IMR-90 (cell line): ENCODE measurements around the gene MTCL1. TPM values are rescaled to one million over a fixed set of nuclear protein-coding genes. Genes with fewer than 3 reads are reported as not detected.

Experiments used
- ATAC-seq: fragments of 200-7000 bp; cut with Tn5 transposase; 2 replicates; pipeline ENCODE4 v1.9.1; 2020; ENCODE audit warnings: low read depth, mild to moderate bottlenecking, moderate library complexity
- BruUV-seq: library from RNA; stranded (reverse); fragments of 400-500 nt; replicated peaks from 2 replicates; lab custom pipeline; 2021; lab: Mats Ljungman, UMichigan
- CTCF ChIA-PET: fragments of 300-600 bp; formaldehyde crosslinking; extraction: SDS; loops from one replicate; lab custom pipeline; 2021; ENCODE audit warnings: antibody characterized with exemption; lab: Yijun Ruan, JAX
- POLR2A ChIA-PET: fragments of 300-600 bp; sonication (Branson Sonifier 250); formaldehyde crosslinking; loops from one replicate; lab custom pipeline; 2022; ENCODE audit warnings: antibody characterized with exemption; ENCODE audit not compliant: unreplicated experiment; lab: Charles Lee
- DNase-seq: peaks from one replicate; pipeline ENCODE4 v3.0.0; 2013
- H2AFZ ChIP-seq: replicated peaks from 2 replicates; pipeline ENCODE3; 2013; ENCODE audit warnings: low read length, mild to moderate bottlenecking; ENCODE audit not compliant: poor library complexity
- H2AK5ac ChIP-seq: 2 replicates; pipeline ENCODE4 v1.6.1; 2013; ENCODE audit warnings: low read depth, low read length, inconsistent platforms
- H2AK9ac ChIP-seq: replicated peaks from 2 replicates; pipeline ENCODE3; 2013; ENCODE audit warnings: mild to moderate bottlenecking, low read depth, low read length, moderate library complexity; ENCODE audit not compliant: poor library complexity
- H2BK120ac ChIP-seq: 2 replicates; pipeline ENCODE4 v1.6.1; 2013; ENCODE audit warnings: low read depth, low read length, inconsistent platforms
- H2BK15ac ChIP-seq: 3 replicates; pipeline ENCODE4 v1.6.1; 2013; ENCODE audit warnings: low read depth, low read length, inconsistent platforms
- H2BK20ac ChIP-seq: 2 replicates; pipeline ENCODE4 v1.6.1; 2013; ENCODE audit warnings: low read depth, mild to moderate bottlenecking, inconsistent platforms, low read length, moderate library complexity
- H2BK5ac ChIP-seq: 2 replicates; pipeline ENCODE4 v1.6.1; 2013; ENCODE audit warnings: mild to moderate bottlenecking, low read depth, low read length, inconsistent platforms; ENCODE audit not compliant: poor library complexity, severe bottlenecking
- H3K14ac ChIP-seq: replicated peaks from 2 replicates; pipeline ENCODE4 v1.6.1; 2013; ENCODE audit warnings: low read depth, low read length, inconsistent platforms
- H3K18ac ChIP-seq: 2 replicates; pipeline ENCODE4 v1.6.1; 2013; ENCODE audit warnings: low read depth, low read length, control low read depth
- H3K23ac ChIP-seq: 2 replicates; pipeline ENCODE4 v1.6.1; 2013; ENCODE audit warnings: low read depth, low read length, inconsistent platforms
- H3K27ac ChIP-seq: 2 replicates; pipeline ENCODE4 v1.5.1; 2013; ENCODE audit warnings: mild to moderate bottlenecking, control low read depth, low read length; ENCODE audit not compliant: insufficient read depth
- H3K27me3 ChIP-seq: 2 replicates; pipeline ENCODE4 v1.6.1; 2013; ENCODE audit warnings: low read length; ENCODE audit not compliant: control insufficient read depth, insufficient read depth
- H3K36me3 ChIP-seq: 2 replicates; pipeline ENCODE4 v1.6.1; 2013; ENCODE audit warnings: low read length, mixed read lengths; ENCODE audit not compliant: control insufficient read depth, insufficient read depth
- H3K4ac ChIP-seq: 2 replicates; pipeline ENCODE4 v1.6.1; 2013; ENCODE audit warnings: low read depth, low read length, inconsistent platforms
- H3K4me1 ChIP-seq: 2 replicates; pipeline ENCODE4 v1.6.1; 2013; ENCODE audit warnings: low read length, mixed read lengths; ENCODE audit not compliant: control insufficient read depth, insufficient read depth
- H3K4me2 ChIP-seq: 2 replicates; pipeline ENCODE4 v1.6.1; 2013; ENCODE audit warnings: low read depth, mild to moderate bottlenecking, control low read depth, low read length, moderate library complexity
- H3K4me3 ChIP-seq: 2 replicates; pipeline ENCODE4 v1.5.1; 2013; ENCODE audit warnings: low read depth, mild to moderate bottlenecking, control low read depth, low read length, moderate library complexity; ENCODE audit not compliant: insufficient read depth
- H3K56ac ChIP-seq: 2 replicates; pipeline ENCODE4 v1.6.1; 2013; ENCODE audit warnings: low read length, inconsistent platforms; ENCODE audit not compliant: insufficient read depth; ENCODE audit errors: extremely low read depth
- H3K79me1 ChIP-seq, 2 experiments: 2 replicates each; pipeline ENCODE4 v1.6.1; 2013; ENCODE audit warnings: low read length in 2 of 2, inconsistent platforms in 1 of 2, low read depth in 1 of 2
- H3K9ac ChIP-seq: 2 replicates; pipeline ENCODE4 v1.6.1; 2013; ENCODE audit warnings: low read depth, low read length, control low read depth
- H3K9me1 ChIP-seq: 2 replicates; pipeline ENCODE4 v1.6.1; 2013; ENCODE audit warnings: low read length, inconsistent platforms; ENCODE audit not compliant: insufficient read depth
- H3K9me3 ChIP-seq: 2 replicates; pipeline ENCODE4 v1.6.1; 2013; ENCODE audit warnings: low read length; ENCODE audit not compliant: control insufficient read depth, insufficient read depth
- H4K20me1 ChIP-seq: 2 replicates; pipeline ENCODE4 v1.6.1; 2013; ENCODE audit warnings: low read length, inconsistent platforms; ENCODE audit not compliant: insufficient read depth
- H4K5ac ChIP-seq: 2 replicates; pipeline ENCODE4 v1.6.1; 2013; ENCODE audit warnings: mild to moderate bottlenecking, low read depth, low read length, control low read depth
- H4K8ac ChIP-seq, 2 experiments: 2 replicates each; pipeline ENCODE4 v1.6.1; 2013; ENCODE audit warnings: low read depth in 2 of 2, low read length in 2 of 2, control low read depth in 1 of 2, inconsistent platforms in 1 of 2
- H4K91ac ChIP-seq: 2 replicates; pipeline ENCODE4 v1.6.1; 2013; ENCODE audit warnings: low read depth, low read length, inconsistent platforms; ENCODE audit not compliant: insufficient read depth
- BHLHE40 ChIP-seq: fragments of 150-350 bp; IDR thresholded peaks from 2 replicates; pipeline ENCODE4 v1.6.1; 2016; ENCODE audit warnings: mild to moderate bottlenecking, low read depth, low read length
- CEBPB ChIP-seq: IDR thresholded peaks from 2 replicates; pipeline ENCODE4 v1.6.1; 2012; ENCODE audit warnings: low read depth, low read length, improper control_type of control experiment
- CHD1 ChIP-seq: IDR thresholded peaks from 2 replicates; pipeline ENCODE4 v1.6.1; 2012; ENCODE audit warnings: low read depth, low read length, improper control_type of control experiment
- CTCF ChIP-seq: conservative IDR thresholded peaks from 2 replicates; pipeline ENCODE4 v1.5.1; 2012; ENCODE audit warnings: mild to moderate bottlenecking, low read depth, low read length, improper control_type of control experiment
- ELK1 ChIP-seq: fragments of 150-350 bp; IDR thresholded peaks from 2 replicates; pipeline ENCODE4 v1.6.1; 2016; ENCODE audit warnings: low read depth, mild to moderate bottlenecking, low read length, moderate library complexity, borderline replicate concordance
- FOS ChIP-seq: fragments of 150-350 bp; IDR thresholded peaks from 2 replicates; pipeline ENCODE4 v1.6.1; 2016; ENCODE audit warnings: low read depth, low read length
- MAFK ChIP-seq: IDR thresholded peaks from 2 replicates; pipeline ENCODE4 v1.6.1; 2012; ENCODE audit warnings: low read depth, low read length, improper control_type of control experiment
- MAZ ChIP-seq: IDR thresholded peaks from 2 replicates; pipeline ENCODE4 v1.6.1; 2012; ENCODE audit warnings: low read depth, mild to moderate bottlenecking, low read length, improper control_type of control experiment, moderate library complexity, borderline replicate concordance
- MXI1 ChIP-seq: IDR thresholded peaks from 2 replicates; pipeline ENCODE4 v1.6.1; 2012; ENCODE audit warnings: low read depth, mild to moderate bottlenecking, low read length, moderate library complexity, borderline replicate concordance
- NFE2L2 ChIP-seq: fragments of 150-350 bp; IDR thresholded peaks from 2 replicates; pipeline ENCODE4 v1.6.1; 2016; ENCODE audit warnings: low read depth, mild to moderate bottlenecking, low read length
- POLR2A ChIP-seq: IDR thresholded peaks from 2 replicates; pipeline ENCODE4 v1.6.1; 2012; ENCODE audit warnings: mild to moderate bottlenecking, low read depth, low read length
- RAD21 ChIP-seq: IDR thresholded peaks from 2 replicates; pipeline ENCODE4 v1.6.1; 2012; ENCODE audit warnings: low read length, improper control_type of control experiment
- RCOR1 ChIP-seq: IDR thresholded peaks from 2 replicates; pipeline ENCODE4 v1.6.1; 2012; ENCODE audit warnings: mild to moderate bottlenecking, low read length, improper control_type of control experiment; ENCODE audit not compliant: insufficient replicate concordance
- RFX5 ChIP-seq: IDR thresholded peaks from 2 replicates; pipeline ENCODE4 v1.8.0; 2012; ENCODE audit warnings: low read depth, mild to moderate bottlenecking, low read length, moderate library complexity
- SMC3 ChIP-seq: fragments of 150-350 bp; IDR thresholded peaks from 2 replicates; pipeline ENCODE4 v1.6.1; 2016; ENCODE audit warnings: low read depth, mild to moderate bottlenecking, antibody characterized with exemption, low read length, moderate library complexity
- USF2 ChIP-seq: fragments of 150-350 bp; IDR thresholded peaks from 2 replicates; pipeline ENCODE4 v1.6.1; 2017; ENCODE audit warnings: mild to moderate bottlenecking, antibody characterized with exemption, low read length, low read depth
- WGBS, 2 experiments: methylation state at CpG; one replicate each; pipeline versions ENCODE4 v1.1.5 to v1.1.7; 2013; ENCODE audit warnings: missing lambda C conversion rate in 2 of 2; ENCODE audit not compliant: insufficient read length in 1 of 2; ENCODE audit errors: extremely low coverage in 2 of 2; 5-methylcytosine and 5-hydroxymethylcytosine counted together
- dilution Hi-C: fragments of 300-500 bp; cut with HindIII; formaldehyde crosslinking; loops from one replicate; pipeline ENCODE4 v1.14.3; 2018; ENCODE audit warnings: low sequenced_read_pairs; ENCODE audit not compliant: unreplicated experiment
- in situ Hi-C: fragments of 300-500 bp; cut with MboI; formaldehyde crosslinking; loops from 3 replicates; pipeline ENCODE4 v1.14.3; 2019; ENCODE audit warnings: low sequenced_read_pairs, inconsistent platforms, mixed read lengths
- intact Hi-C: fragments of 100-400 bp; cut with micrococcal nuclease; formaldehyde crosslinking; loops from 2 replicates; pipeline ENCODE4 v1.10.0; 2022
- polyA plus RNA-seq, 3 experiments: library from polyadenylated mRNA; depleted of rRNA; stranded (reverse); fragments of >200 nt; gene quantifications; 2 replicates each; pipeline ENCODE4 v1.2.3, GENCODE V29; 2012; ENCODE audit warnings: low replicate concordance in 1 of 3
- total RNA-seq: library from RNA; depleted of rRNA; stranded (reverse); fragments of >200 nt; gene quantifications from 2 replicates; pipeline ENCODE4 v1.2.3, GENCODE V29; 2012

Gene MTCL1
- total and polyA plus RNA-seq, 2 of the 4 experiments (the other 2 are of a cell fraction): 29.0 to 45.3 TPM

- peak overlapping the region; percentile 13; the same call in 1 of the 2 replicates for H2BK120ac ChIP-seq
- H4K8ac ChIP-seq: peak overlapping the region in 1 of 2 experiments; percentile 25; a peak in 2 of 4 replicates
- intact Hi-C loops: loop anchor here (10.0 kb wide), 1 partner anchor 223 kb away; no protein-coding TSS in a partner anchor
- no peaks in the 10 kb centered on the region for H3K9me3 ChIP-seq
- in situ Hi-C loops: no loop called here
- POLR2A ChIA-PET: no interaction called here
- H2BK15ac ChIP-seq: 0 out of 3 replicates have a peak overlapping the region, but pooled peaks have one; percentile 33
- peak overlapping the region; percentile 53 for H2AK5ac ChIP-seq
- peaks cover 21% of the 10 kb centered on the region for H3K4me1 ChIP-seq
- DNase-seq: no peak
- H4K5ac ChIP-seq: peak overlapping the region; percentile 62; the same call in 1 of the 2 replicates
- H3K4me3 ChIP-seq: no peak overlapping the region
- 96% methylated on average over 10 of the region's 14 CpGs; no CpG with 5 or more reads in 1 of the 2 experiments for WGBS, 2 experiments
- peaks cover 25% of the 10 kb centered on the region for H3K36me3 ChIP-seq
- H3K9ac ChIP-seq: no peak overlapping the region
- no peaks in the 10 kb centered on the region for H4K20me1 ChIP-seq
- H3K4me2 ChIP-seq: no peak overlapping the region
- no peaks in the 10 kb centered on the region for H3K27me3 ChIP-seq
- BruUV-seq: no TSS peak
- ATAC-seq: no peak
- no peak overlapping the region for H3K56ac ChIP-seq
- peak overlapping the region; percentile 50 for H3K27ac ChIP-seq
- dilution Hi-C loops: no loop called here
- peak overlapping the region; percentile 41 for H3K4ac ChIP-seq
- H2BK5ac ChIP-seq: peak overlapping the region; percentile 54
- no peak overlapping the region for H3K23ac ChIP-seq
- peaks cover 15 to 59% of the 10 kb centered on the region in 2 experiments for H3K79me1 ChIP-seq
- peak overlapping the region; percentile 16; the same call in 1 of the 2 replicates for H3K14ac ChIP-seq
- no peak overlapping the region; the same call in 1 of the 2 replicates for H2BK20ac ChIP-seq
- peaks cover 40% of the 10 kb centered on the region for H3K9me1 ChIP-seq
- H2AK9ac ChIP-seq: no peak overlapping the region
- peak overlapping the region; percentile 34; the same call in 1 of the 2 replicates for H3K18ac ChIP-seq
- TF ChIP-seq RCOR1 (no peak), NFE2L2 (no peak), CHD1 (no peak), RAD21 (no peak), FOS (no peak), MAZ (no peak), CTCF (no peak), BHLHE40 (no peak), POLR2A (no peak), RFX5 (no peak), ELK1 (no peak), USF2 (no peak), SMC3 (no peak), MXI1 (no peak), CEBPB (no peak), MAFK (no peak)
- no peak overlapping the region for H2AFZ ChIP-seq
- no peak overlapping the region for H4K91ac ChIP-seq
- CTCF ChIA-PET: interaction anchor here (0.7 kb wide), 1 partner anchor 31 kb away, joined by 3 read pairs; no protein-coding TSS in a partner anchor
Observed at GRCh38 chr18:8831531-8831930, 126.2 kb downstream of the MTCL1 start.
